Keratinocyte (primary cell): Measurements from ENCODE around the gene EMX1.

Experiments used
- CTCF ChIP-seq, 3 experiments: IDR thresholded peaks in 1 of 3; conservative IDR thresholded peaks in 1 of 3; optimal IDR thresholded peaks in 1 of 3; 2 replicates in 2 of 3; 3 replicates in 1 of 3; pipeline versions ENCODE3 to v1.5.1; 2011; ENCODE audit warnings: low read length in 3 of 3, mild to moderate bottlenecking in 3 of 3, moderate library complexity in 2 of 3, control low read depth in 1 of 3, inconsistent platforms in 1 of 3; ENCODE audit not compliant: insufficient read depth in 2 of 3; ENCODE audit errors: extremely low read depth in 1 of 3
- EZH2 ChIP-seq: IDR thresholded peaks from one replicate; pipeline ENCODE4 v1.6.1; 2012; ENCODE audit warnings: inconsistent platforms, mild to moderate bottlenecking, low read length, moderate library complexity

GRCh38 chr2:72934683-72935610 lies 17.6 kb downstream of the EMX1 start:
- peak; percentile 53 to 58 (median 54) for TF ChIP-seq CTCF (optimal IDR thresholded peaks at IDR 0.05 in 1 of 3, IDR thresholded peaks at IDR 0.05 in 1 of 3, conservative IDR thresholded peaks at IDR 0.05 in 1 of 3; ENCODE audit: extremely low read depth in 1 of 3, insufficient read depth in 2 of 3, low read length in 3 of 3)
- peak; percentile 43 for TF ChIP-seq EZH2
